ENCODE measurements around the gene NYAP2.
A peak's percentile ranks its signal among the peaks of the same experiment; 100 is the strongest.

The NYAP2 gene

DNA sequence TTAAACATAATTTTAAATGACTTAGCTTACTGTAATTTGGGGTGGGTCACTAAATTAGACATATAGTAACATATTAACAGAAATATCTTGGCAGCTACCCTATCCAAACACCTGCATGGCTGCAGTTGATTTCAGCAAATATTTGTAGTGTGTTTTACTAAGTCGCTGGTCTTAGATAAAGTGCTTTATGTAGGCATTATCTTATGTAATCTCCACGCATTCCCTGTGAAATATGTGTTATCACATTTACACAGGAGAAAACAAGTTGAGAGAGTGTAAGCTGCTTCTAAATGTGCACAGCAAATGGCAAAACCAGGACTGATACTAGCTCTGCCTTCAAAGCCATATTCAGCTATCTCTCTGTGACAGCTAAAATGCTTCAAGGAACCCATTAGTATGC is 72.0 kb downstream of the NYAP2 start:
- DNase-seq, result no peak

DNA sequence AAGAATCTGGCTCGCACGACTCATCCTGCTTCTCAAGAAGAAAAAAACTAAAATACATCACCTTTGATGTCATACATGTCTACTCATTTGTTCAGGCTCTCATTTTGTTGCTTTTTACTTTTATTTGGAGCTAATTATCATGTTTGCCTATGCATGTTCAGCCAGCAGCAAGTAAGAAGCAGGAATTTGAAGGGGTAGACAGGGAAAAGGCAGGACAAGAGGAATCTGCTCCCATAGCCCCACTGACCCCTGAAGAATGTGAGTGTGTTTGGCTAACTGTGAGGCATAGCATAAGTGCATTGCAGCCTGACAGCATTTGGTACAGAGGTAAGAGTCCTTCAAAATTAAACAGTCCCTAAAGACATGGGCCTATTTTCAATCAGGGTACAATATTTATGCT is 72.7 kb downstream of the NYAP2 start:
- intact Hi-C loops (cut with DNase I), result no loop called here
- no peak for DNase-seq

More for the DNA sequence above, 72.0 kb downstream of the NYAP2 start:
- intact Hi-C loops (cut with DNase I), result no loop called here

DNA sequence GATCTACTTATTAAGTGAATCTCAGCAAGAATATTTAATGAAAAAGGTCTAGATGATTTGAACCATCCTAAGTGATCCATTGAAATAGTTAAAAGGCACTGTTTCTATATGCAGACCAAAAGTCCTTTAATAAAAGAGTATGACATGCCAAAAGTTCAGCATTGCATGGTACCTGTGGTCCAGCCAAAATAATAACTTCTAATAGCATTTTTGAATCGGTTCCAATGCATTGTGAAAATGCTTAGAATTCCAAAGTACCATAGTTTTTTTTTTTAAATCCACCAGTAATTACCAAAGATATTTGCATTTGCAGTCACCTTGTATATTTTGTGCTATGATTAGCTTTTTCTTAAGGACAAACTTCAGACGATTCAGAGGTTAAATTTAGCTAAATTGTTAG is 79.9 kb downstream of the NYAP2 start:
- intact Hi-C loops (cut with DNase I), result no loop called here
- DNase-seq, result no peak

DNA sequence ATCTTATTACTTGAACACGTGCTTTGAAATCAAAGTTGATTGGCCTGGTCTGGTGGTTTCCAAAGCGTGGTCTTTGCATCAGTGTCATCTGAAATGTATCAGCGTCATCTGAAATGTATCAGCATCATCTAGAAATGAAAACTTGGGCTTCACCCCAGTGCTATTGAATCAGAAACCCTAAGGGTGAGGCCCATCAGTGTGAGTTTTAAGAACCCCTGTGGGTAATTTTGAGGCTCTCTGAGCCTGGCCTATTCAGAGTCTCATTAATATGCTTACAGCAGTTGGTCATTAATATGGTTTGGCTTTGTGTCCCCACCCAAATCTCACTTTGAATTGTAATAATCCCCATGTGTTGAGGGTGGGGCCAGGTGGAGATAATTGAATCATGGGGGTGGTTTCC is 85.2 kb downstream of the NYAP2 start:
- DNase-seq, result no peak
- intact Hi-C loops (cut with DNase I), result no loop called here

DNA sequence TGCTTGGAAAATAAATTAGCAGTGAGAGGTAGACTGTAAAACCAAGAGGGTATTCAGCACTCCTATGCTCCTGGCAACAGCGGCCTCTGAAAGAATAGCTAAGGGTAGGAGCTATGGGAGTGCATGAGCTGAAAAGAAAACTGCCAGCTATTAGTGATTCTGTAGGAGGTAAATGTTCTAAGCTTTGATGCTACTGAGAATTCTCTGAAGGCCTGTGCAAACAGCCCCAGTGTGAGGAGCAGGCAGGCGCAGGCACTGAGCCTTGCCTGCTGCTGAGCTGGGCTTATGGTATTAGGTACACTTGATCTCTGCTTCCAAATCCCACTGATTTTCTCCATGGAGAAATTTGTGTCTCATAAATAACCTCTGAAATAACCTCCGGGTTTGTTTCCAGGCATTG is 86.7 kb downstream of the NYAP2 start:
- intact Hi-C loops (cut with DNase I), result no loop called here
- peak in 2 of 10 donors; percentile 11 to 58 for DNase-seq

DNA sequence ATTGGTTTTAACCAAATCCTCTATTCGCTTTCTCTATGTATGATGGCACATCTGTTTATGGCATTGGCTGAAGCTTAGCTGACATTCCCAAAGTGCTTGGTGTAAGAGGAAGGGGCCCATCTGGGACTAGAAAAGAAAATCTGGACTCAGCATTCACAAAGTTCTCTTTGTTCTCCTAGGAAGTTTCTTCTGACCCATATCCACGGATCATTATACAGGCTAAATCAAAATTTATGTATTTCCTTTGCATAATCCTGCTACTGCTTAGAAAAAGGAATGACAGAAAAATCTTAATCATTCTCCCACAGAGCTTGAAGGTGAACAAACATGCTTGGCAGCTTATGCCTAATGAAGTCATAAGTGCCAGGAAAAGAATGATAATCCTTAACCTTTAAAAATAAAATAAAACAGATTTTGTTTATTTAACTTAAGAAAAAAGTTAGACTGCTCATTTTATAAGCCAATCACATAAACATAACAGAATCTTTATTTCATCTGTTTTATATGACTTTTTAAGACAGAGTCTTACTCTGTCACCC is 88.4 kb downstream of the NYAP2 start:
- no peak for DNase-seq
- intact Hi-C loops (cut with DNase I), result no loop called here

DNA sequence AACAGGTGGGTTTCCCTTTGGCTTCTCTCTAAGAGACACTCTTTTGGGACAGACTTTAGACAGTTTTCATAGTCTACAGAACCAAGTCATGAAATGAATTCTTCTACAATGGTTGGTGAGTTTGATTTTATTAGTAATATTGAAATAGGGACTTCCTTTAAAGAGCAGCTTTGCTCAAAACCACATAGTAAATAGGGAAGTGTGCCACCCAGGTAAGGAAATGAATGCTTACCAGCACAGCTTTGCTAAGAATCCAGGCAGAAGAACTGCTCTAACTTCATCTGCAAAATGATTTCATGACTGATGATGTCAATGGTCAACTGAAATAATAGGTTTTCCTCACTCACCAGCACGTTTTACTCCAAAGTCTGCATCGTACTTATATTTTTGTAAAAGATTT is 89.2 kb downstream of the NYAP2 start:
- no peak for DNase-seq
- intact Hi-C loops (cut with DNase I), result no loop called here

DNA sequence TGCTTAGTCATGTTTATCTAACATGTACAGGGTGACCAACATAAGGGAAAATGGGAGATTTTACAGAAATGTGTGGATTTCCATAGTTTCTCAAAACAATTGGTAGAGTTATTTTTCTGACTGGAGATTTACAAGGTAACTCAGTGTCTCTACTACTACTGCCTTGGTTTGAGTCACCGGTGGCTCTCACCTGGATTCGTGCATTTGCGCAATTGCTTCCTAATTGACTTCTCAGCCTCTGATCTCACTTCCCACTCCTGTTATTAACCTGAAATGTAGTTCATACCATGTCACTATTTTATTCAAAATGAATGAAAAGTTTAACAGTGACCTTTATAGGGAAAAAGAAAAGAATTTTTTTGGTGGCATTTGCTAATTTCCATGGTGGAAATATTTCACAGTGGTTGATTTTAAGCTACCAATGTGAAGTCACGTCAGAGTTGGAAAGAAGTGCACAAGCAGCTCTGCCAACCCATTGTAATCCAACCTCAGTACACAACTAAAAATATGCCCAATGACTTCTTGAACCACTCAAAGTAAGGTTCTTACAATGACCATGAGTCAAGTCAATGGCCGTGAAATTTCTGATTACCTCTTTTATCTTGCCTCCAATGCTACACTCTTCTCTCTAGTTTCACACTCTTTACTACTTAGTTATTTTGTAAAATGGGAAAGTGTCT is 94.0 kb downstream of the NYAP2 start:
- intact Hi-C loops (cut with DNase I), result no loop called here
- no peak for DNase-seq

DNA sequence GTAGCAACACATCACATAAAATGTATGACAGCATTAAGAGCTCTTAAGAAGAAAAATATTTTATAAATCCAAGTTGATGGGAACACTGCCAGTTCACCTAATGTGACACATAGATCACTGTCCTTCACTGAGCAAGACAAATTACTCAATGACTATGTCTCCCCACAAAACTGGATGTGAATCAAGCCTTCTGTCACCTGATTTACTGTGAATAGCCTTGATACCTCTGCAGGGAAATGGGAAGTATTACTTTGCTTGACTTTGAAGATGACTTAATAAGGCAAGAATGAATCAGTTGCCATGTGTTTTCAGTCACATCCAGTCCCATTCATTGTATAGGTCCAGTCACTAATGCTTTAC is 94.6 kb downstream of the NYAP2 start:
- no peak for DNase-seq
- intact Hi-C loops (cut with DNase I), result no loop called here

DNA sequence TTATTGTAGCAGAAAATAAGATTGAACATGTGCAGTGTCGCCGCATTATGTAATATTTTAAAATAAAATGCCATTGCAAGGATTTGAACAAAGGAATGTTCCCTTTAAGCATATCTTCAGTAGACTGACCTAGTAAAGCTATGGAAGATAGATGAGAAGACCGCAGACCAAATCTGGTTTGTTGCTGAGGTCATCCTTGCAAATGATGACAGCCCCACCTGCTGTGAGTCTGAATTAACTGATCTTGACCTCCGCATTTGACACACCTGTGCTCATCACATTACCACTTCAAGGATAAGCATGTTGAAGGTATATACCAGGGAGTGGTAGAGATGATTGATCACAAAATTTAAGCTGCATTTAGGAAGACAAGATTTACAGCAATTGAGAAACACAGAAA is 96.2 kb downstream of the NYAP2 start:
- no peak for DNase-seq
- intact Hi-C loops (cut with DNase I), result no loop called here

DNA sequence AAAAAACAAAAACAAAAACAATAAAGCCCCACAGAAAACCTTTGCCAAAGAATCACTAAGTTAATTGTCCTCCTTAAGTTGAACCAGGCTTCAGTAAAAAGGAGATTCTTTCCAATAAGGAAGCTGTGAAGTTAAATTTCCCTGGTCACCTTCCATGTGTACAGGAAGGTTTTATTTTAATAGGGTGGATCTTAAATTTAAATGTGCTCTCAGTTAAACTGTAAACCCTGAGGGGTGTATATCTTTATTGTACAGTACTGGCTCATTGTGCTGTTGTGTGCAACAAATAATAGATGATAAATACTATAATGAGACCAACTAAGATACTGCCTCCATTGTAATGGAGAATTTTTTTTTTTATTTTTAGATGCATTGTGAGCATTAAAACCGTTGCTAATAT is 97.1 kb downstream of the NYAP2 start:
- intact Hi-C loops (cut with DNase I), result no loop called here
- no peak for DNase-seq

DNA sequence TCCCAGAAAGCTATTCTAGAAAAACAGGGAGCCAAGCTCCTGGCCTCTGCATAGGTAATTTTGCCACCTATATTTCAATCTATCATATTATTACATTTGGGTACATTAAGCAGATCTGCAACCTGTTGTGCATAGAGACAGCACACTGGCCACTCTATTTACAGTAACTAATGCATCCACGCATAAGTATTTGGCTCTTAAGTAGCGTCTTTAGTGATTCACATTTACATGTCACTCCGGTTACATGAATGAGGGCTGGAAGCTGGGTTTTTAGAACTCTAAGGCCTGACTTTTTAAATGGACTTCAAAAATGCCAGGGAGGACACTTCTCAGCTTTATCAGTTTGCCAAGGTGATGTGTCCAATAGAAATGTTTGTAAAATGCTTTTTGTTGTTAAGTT is 97.7 kb downstream of the NYAP2 start:
- intact Hi-C loops (cut with DNase I), result no loop called here
- DNase-seq, result no peak

DNA sequence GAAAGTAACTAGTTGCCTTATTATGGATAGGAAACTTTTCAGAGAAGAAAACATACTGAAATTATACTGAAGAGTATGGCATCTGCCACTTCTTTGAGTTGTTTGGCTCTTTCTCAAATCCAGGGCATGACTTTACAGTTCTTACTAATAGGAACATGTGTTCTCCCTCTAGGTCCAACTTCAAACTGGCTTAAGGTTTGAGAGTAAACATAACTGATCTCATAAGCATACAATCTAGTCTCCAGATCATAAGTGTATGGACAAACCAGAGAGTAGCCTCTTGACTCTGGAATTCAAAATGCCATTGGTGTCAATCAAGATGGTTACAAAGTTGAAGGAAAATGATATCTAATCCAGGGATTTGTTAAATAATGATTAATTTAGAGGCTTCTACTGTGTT is 101.5 kb downstream of the NYAP2 start:
- intact Hi-C loops (cut with DNase I), result no loop called here
- no peak for DNase-seq

DNA sequence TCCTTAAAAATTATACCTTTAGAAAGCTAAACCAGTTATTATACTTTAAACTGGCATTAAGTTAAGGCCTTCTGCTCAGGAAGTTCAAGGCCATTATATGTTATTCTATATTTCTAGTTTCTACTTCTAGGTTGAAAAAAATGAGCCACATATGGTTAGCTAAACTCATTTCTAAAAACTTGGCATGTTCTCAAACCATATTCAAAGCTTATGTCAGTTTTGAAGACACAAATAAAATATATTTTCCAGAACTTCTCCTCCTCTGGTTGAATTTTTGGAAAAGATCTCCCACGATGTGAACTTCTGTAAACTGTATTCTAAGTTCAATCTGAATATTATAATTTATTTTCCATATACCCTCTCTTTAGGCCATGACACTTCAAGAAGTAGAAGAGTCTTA is 103.5 kb downstream of the NYAP2 start:
- DNase-seq, result no peak
- intact Hi-C loops (cut with DNase I), result no loop called here

DNA sequence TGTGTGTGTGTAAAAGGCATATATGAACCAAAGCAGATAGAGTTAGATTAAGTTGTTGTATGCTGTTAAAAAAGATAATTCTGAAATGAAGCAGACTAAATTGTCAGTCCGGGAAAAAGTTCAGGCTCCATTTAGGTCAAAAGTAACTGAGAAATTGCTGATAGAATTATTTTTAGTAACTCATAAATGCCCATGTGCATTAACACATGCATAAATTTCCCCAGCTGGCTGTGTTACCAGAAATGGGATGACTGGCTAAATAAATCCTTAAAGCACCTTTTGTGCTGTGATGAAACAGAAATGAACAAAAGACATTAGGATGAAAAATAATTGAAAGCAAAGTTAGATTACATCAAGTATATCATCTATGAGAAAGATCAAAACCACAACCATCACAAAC is 111.3 kb downstream of the NYAP2 start:
- no peak for DNase-seq
- intact Hi-C loops (cut with DNase I), result no loop called here

DNA sequence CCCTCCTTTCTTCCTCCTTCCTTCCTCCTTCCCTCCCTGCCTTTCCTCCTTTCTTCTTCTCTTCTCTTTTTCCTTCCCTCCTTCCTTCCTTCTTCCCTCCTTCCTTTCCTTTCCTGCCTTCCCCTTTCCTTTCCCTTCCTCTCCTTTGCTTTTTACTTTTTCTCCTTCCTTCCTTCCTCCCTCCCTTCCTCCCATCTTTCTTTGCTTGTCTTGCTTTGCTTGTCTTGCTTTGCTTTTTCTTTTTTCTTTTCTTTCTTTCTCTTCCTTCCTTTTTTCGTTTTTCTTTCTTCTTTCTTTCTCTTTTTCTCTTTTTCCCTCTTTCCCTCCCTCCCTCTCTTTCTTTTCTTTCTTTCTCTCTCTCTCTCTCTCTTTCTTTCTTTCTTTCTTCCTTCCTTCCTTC is 113.0 kb downstream of the NYAP2 start:
- intact Hi-C loops (cut with DNase I), result no loop called here
- DNase-seq, result no peak

DNA sequence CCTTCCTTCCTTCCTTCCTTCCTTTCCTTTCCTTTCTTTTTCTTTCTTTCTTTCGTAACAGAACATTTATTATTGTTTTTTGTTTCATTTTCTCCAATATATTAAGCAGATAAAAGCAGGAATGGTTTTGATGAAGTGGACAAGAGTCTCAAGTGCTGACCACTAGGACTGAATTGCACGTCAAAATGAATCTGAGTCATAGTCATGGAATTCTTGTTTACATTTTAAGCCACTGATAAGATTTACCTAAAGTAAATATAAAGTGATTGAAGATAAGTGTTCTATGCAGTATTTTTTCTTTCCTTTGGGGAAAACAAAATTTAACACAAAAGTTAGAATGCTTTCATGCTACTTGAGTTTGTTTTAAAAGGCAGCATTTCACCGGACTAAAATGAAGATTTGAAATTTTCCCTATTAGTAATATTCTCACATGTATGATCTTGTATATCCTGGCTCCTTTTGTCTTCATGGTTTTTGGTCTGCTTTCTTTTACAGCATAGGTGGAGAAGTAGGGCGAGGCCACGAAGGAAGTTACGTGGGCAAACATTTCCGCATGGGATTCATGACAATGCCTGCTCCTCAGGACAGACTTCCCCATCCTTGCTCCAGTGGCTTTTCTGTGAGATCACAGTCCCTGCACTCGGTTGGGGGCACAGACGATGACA is 113.5 kb downstream of the NYAP2 start:
- intact Hi-C loops (cut with DNase I), result no loop called here
- no peak for DNase-seq

DNA sequence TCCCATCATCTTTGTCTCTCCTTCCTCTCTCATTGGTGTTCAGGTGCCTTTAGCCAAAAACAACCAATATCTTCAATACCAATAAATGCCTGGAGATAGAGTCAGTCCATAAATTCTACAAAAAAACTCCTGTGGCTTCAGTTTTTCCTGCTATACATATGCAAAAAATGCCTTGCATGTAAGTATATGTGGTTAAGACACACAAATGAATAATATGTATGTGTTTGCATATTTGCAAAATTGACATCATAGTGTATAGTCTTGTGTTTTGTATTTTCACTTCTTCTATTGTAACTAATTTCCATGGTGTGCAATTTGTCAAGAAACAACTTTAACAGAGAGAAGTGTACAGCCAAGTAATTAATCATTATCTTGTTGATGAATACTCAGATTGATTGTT is 115.5 kb downstream of the NYAP2 start:
- no peak for DNase-seq

DNA sequence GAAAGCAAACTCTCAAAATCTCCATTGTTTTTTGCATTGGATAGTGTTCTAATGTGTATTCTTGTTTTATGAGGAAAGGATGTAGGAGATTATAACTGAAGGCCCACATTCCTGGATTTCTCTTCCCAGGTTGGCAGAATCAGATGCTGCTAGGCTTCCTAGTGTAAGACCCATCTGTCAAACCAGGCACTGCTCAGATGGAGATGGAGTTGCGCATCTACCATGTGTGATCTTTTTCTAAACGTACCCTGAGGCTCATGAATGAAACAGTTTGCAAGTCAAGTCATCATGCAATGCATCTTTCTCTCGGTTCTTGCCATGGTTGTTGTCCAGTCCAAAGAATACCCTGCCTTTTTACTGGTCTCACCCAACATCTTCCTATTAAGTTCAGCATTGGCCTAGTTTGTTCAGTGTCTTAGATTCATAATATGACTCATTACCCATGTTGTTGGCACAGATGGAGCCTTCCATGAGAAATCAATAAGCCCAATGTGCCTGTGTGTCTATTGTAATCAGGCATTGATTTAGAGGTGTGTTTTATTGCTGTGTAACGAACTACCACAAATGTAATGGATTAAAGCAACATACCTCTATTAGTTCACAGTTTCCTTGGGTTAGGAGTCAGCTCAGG is 127.4 kb downstream of the NYAP2 start:
- no peak for DNase-seq
- intact Hi-C loops (cut with DNase I), result no loop called here

More for the DNA sequence above, 115.5 kb downstream of the NYAP2 start:
- intact Hi-C loops (cut with DNase I), result no loop called here

DNA sequence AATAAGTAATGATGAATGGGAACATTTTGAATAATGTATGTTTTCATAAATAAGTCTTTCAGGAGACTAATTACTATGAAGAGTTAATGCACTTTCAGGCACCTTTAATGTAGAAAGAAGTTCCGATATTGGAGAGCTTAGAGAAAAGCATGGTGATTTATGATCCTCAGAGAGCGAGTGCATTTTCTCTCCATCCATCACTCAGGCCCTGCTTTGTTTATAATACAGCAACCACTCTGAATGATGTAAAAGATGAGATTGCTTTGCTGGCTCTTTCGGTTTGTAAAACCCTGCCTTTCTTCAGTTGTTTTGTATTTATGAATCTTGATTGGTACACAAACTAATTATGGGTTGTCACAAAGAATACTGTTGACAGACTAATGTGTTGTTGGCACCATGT is 132.0 kb downstream of the NYAP2 start:
- no peak for DNase-seq
- intact Hi-C loops (cut with DNase I), result no loop called here

DNA sequence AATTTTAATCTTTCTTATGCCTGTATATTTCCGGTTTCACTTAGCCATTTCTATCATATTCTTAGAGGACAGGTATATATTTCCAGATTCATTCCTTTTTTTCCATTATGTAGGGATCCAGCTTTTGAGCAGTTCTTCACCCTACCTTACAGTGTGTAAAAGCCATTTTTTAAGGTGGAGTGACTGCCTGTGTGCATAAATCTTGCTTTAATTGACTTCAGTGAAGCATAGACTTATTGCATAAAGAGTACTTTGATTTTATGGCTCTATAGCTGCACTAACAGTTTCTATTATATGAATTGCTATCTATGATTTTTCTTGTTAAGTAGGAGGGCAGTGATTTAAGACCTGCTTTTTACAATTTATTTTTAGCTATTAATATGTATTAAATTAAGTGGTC is 132.6 kb downstream of the NYAP2 start:
- intact Hi-C loops (cut with DNase I), result no loop called here
- DNase-seq, result no peak

DNA sequence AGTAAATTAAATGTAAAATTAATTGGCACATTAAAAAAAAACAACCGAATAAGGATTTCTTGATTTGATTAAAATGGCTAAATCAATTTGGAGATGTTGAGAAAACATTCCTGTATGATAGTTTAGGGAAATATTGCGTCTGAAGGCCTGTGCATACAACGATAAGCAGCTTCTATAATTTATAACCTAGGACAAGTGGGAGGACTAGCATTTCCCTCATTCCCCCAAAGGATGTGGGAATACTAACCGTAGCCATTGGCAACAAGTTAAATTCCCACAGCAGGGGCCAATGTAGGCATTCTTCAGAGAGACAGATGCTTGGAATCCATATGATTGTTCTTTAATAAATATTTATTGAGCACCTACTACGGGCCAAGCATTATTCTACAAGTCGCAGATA is 134.5 kb downstream of the NYAP2 start:
- no peak for DNase-seq
- intact Hi-C loops (cut with DNase I), result no loop called here

Data from posterior cingulate gyrus (tissue), 11 donors.